GM12878 (cell line): ENCODE measurements around the gene CHRM5.

Source experiments
- CEBPB ChIP-seq, 2 experiments: fragments of 150-350 bp in 1 of 2; IDR thresholded peaks; 2 replicates each; pipeline ENCODE4 v1.6.1; 2012 to 2014; ENCODE audit warnings: low read depth in 2 of 2, low read length in 2 of 2, borderline replicate concordance in 1 of 2, inconsistent platforms in 1 of 2
- CTCF ChIP-seq, 3 experiments: IDR thresholded peaks in 2 of 3; conservative IDR thresholded peaks in 1 of 3; 2 replicates each; pipeline ENCODE4 v1.5.1; 2011; ENCODE audit warnings: low read depth in 3 of 3, low read length in 3 of 3, mild to moderate bottlenecking in 3 of 3, control low read depth in 2 of 3, moderate library complexity in 2 of 3, inconsistent platforms in 1 of 3, mixed read lengths in 1 of 3; ENCODE audit not compliant: control insufficient read depth in 2 of 3, insufficient read depth in 1 of 3; ENCODE audit errors: extremely low read depth in 1 of 3
- EZH2 ChIP-seq: IDR thresholded peaks from 2 replicates; pipeline ENCODE4 v1.6.1; 2012; ENCODE audit warnings: low read depth, mild to moderate bottlenecking, control low read depth, inconsistent platforms, low read length, borderline replicate concordance; ENCODE audit not compliant: control insufficient read depth
- IRF4 ChIP-seq: IDR thresholded peaks from 2 replicates; pipeline ENCODE4 v1.6.1; 2011; ENCODE audit warnings: low read depth, low read length
- JUND ChIP-seq: IDR thresholded peaks from 2 replicates; pipeline ENCODE4 v1.6.1; 2012; ENCODE audit warnings: low read depth, mild to moderate bottlenecking, low read length, improper control_type of control experiment, moderate library complexity
- MAX ChIP-seq: IDR thresholded peaks from 2 replicates; pipeline ENCODE4 v1.6.1; 2012; ENCODE audit warnings: low read depth, low read length, improper control_type of control experiment
- POLR2A ChIP-seq: IDR thresholded peaks from 2 replicates; pipeline ENCODE4 v1.6.1; 2011; ENCODE audit warnings: low read depth, mild to moderate bottlenecking, low read length
- POLR2AphosphoS5 ChIP-seq: IDR thresholded peaks from 2 replicates; pipeline ENCODE4 v1.6.1; 2011; ENCODE audit warnings: mild to moderate bottlenecking, low read length, inconsistent platforms
- REST ChIP-seq: IDR thresholded peaks from 2 replicates; pipeline ENCODE4 v1.6.1; 2012; ENCODE audit warnings: mild to moderate bottlenecking, low read depth, low read length
- WRNIP1 ChIP-seq: IDR thresholded peaks from 2 replicates; pipeline ENCODE4 v1.6.1; 2011; ENCODE audit warnings: low read depth, low read length, improper control_type of control experiment, borderline replicate concordance
- YY1 ChIP-seq: IDR thresholded peaks from 2 replicates; pipeline ENCODE4 v1.6.1; 2011; ENCODE audit warnings: low read depth, mild to moderate bottlenecking, low read length

GRCh38 chr15:34059946-34060345 is 91.6 kb downstream of the CHRM5 start:
- no peak for TF ChIP-seq IRF4
- no peak for TF ChIP-seq EZH2
- TF ChIP-seq REST: no peak
- TF ChIP-seq WRNIP1: no peak
- TF ChIP-seq CEBPB (IDR thresholded peaks at IDR 0.05; ENCODE audit: borderline replicate concordance in 1 of 2, low read depth in 2 of 2, low read length in 2 of 2): no peak
- TF ChIP-seq CTCF (IDR thresholded peaks at IDR 0.05 in 2 of 3, conservative IDR thresholded peaks at IDR 0.05 in 1 of 3; ENCODE audit: control insufficient read depth in 2 of 3, extremely low read depth in 1 of 3, insufficient read depth in 1 of 3, low read depth in 3 of 3, low read length in 3 of 3): no peak
- TF ChIP-seq YY1: no peak
- no peak for TF ChIP-seq POLR2AphosphoS5
- TF ChIP-seq JUND: no peak
- no peak for TF ChIP-seq MAX
- no peak for TF ChIP-seq POLR2A
